Ovary (tissue), 9 donors: Measurements from ENCODE around the gene SEMA3E. TPM values are rescaled to one million over a fixed set of nuclear protein-coding genes. Genes with fewer than 3 reads are reported as not detected.

Experiments used
- DNase-seq, 5 donors: peaks; one replicate each; pipeline ENCODE4 v3.0.0-alpha.2; 2019 to 2020
- H3K27ac ChIP-seq, 2 donors: fragments of 200-600 bp; one replicate each; pipeline versions ENCODE4 v1.5.1 to v1.8.0; 2019 to 2022
- H3K27me3 ChIP-seq: fragments of 200-600 bp; one replicate; pipeline ENCODE4 v1.8.0; 2022
- H3K36me3 ChIP-seq: fragments of 200-600 bp; sonication (generic); one replicate; pipeline ENCODE4 v1.5.1; 2019
- H3K4me1 ChIP-seq: one replicate; pipeline ENCODE4 v1.8.1; 2013; ENCODE audit warnings: mild to moderate bottlenecking, moderate library complexity; ENCODE audit not compliant: insufficient read depth
- H3K4me3 ChIP-seq: fragments of 200-600 bp; sonication (generic); one replicate; pipeline ENCODE4 v1.5.1; 2017
- H3K9me3 ChIP-seq, 2 donors: fragments of 200-600 bp in 1 of 2; sonication (generic) in 1 of 2; one replicate each; pipeline versions ENCODE4 v1.5.1 to v1.8.1; 2013 to 2019; ENCODE audit warnings: mild to moderate bottlenecking in 1 of 2, moderate library complexity in 1 of 2
- CTCF ChIP-seq, 3 donors: fragments of 450-650 bp in 2 of 3; fragments of 200-600 bp in 1 of 3; IDR thresholded peaks; one replicate each; pipeline versions ENCODE4 v1.5.1 to v1.8.0; 2016 to 2022; ENCODE audit warnings: antibody characterized with exemption in 3 of 3, mild to moderate bottlenecking in 1 of 3
- EP300 ChIP-seq: sonication (generic); formaldehyde crosslinking; IDR thresholded peaks from one replicate; pipeline ENCODE4 v1.6.1; 2017; ENCODE audit warnings: antibody characterized with exemption
- POLR2A ChIP-seq: fragments of 450-650 bp; IDR thresholded peaks from one replicate; pipeline ENCODE4 v1.6.1; 2017; ENCODE audit warnings: antibody characterized with exemption, mild to moderate bottlenecking, moderate library complexity
- WGBS, 3 donors: extraction: QIAGEN DNeasy Blood & Tissue Kit in 1 of 3; methylation state at CpG; one replicate each; pipeline versions ENCODE4 v1.1.5 to v1.1.7; 2013 to 2017; 5-methylcytosine and 5-hydroxymethylcytosine counted together
- intact Hi-C, 4 donors: fragments of 100-400 bp; cut with DNase I; formaldehyde crosslinking; loops; one replicate each; pipeline versions ENCODE4 v1.11.0 to v1.15.1; 2022 to 2023
- polyA plus RNA-seq, 2 donors: library from polyadenylated mRNA; stranded (reverse); fragments of 200-250 nt in 1 of 2; fragments of 350-450 nt in 1 of 2; fragmentation: Illumina TruSeq in 1 of 2; extraction: RNeasy Lipid Tissue Mini Kit (QIAGEN cat#74804) in 1 of 2; gene quantifications; one replicate each; pipeline ENCODE4 v1.2.3, GENCODE V29; 2013 to 2014
- total RNA-seq, 7 donors: library from RNA; depleted of rRNA in 2 of 7; stranded (reverse); fragments of >200 nt in 2 of 7; fragmentation: NEBNext Ultra II Directional in 3 of 7; extraction: Animal tissue kit (Norgen Biotek cat#: 25700) in 3 of 7; gene quantifications; one replicate each; pipeline versions ENCODE4 v1.1.0 to v1.2.4, GENCODE V29; 2016 to 2023
- donor health status: DM: no; HTN: no; CAD: no; lungs with moderate emphysema.
- donor health status: DM: no; HTN: no; CAD: no.
- donor health status: Bipolar disorder and iron deficiency.
- donor health status: DM: yes; HTN: yes; CAD: no.
- donor health status: DM: no; HTN: no; CAD: no.
- donor health status: DM: yes; HTN: yes; CAD: no.

Gene SEMA3E
- total and polyA plus RNA-seq, 9 donors, result 0.10 to 2.2 (median 0.42) TPM; not detected in 2

GRCh38 chr7:83658126-83658525 lies 9.2 kb upstream of the SEMA3E start:
- DNase-seq, result no peak
- Histone ChIP-seq H3K27ac (no peak overlapping the region), H3K27me3 (no peaks in the 10 kb centered on the region), H3K9me3 (no peaks in the 10 kb centered on the region), H3K4me3 (no peak overlapping the region), H3K4me1 (no peaks in the 10 kb centered on the region), H3K36me3 (no peaks in the 10 kb centered on the region)
- intact Hi-C loops, result no loop called here
- WGBS, 3 donors, result 17 to 33% (median 19%) methylated on average over 2 of the region's 2 CpGs
- no peak for TF ChIP-seq POLR2A

GRCh38 chr7:83655951-83656556 lies 7.1 kb upstream of the SEMA3E start:
- TF ChIP-seq POLR2A, result no peak
- TF ChIP-seq CTCF (IDR thresholded peaks at IDR 0.05), result no peak
- TF ChIP-seq EP300, result no peak
- Histone ChIP-seq H3K36me3 (no peaks in the 10 kb centered on the region), H3K9me3 (no peaks in the 10 kb centered on the region), H3K27ac (no peak overlapping the region), H3K4me3 (no peak overlapping the region), H3K27me3 (no peaks in the 10 kb centered on the region), H3K4me1 (no peaks in the 10 kb centered on the region)
- 10 to 22% (median 11%) methylated on average over 2 of the region's 2 CpGs for WGBS, 3 donors
- intact Hi-C loops, result no loop called here
- DNase-seq, result no peak

GRCh38 chr7:83652481-83652880 lies 3.5 kb upstream of the SEMA3E start:
- no peak for DNase-seq
- peaks cover 2% of the 10 kb centered on the region for H3K4me1 ChIP-seq
- no peak overlapping the region for H3K27ac ChIP-seq
- intact Hi-C loops, result no loop called here
- H3K4me3 ChIP-seq, result no peak overlapping the region
- no peaks in the 10 kb centered on the region for H3K36me3 ChIP-seq
- 93 to 97% (median 94%) methylated on average over 1 of the region's 1 CpG for WGBS, 3 donors
- no peaks in the 10 kb centered on the region for H3K9me3 ChIP-seq
- H3K27me3 ChIP-seq, result no peaks in the 10 kb centered on the region
- TF ChIP-seq CTCF (IDR thresholded peaks at IDR 0.05) (no peak), POLR2A (no peak), EP300 (no peak)

GRCh38 chr7:83649701-83650100 lies 762 bp upstream of the SEMA3E start:
- Histone ChIP-seq H3K9me3 (no peaks in the 10 kb centered on the region), H3K36me3 (no peaks in the 10 kb centered on the region), H3K27ac (no peak overlapping the region), H3K4me3 (no peak overlapping the region), H3K4me1 (peaks cover 2% of the 10 kb centered on the region), H3K27me3 (no peaks in the 10 kb centered on the region)
- intact Hi-C loops, result no loop called here
- DNase-seq, result no peak
- no peak for TF ChIP-seq CTCF (IDR thresholded peaks at IDR 0.05)
- no peak for TF ChIP-seq EP300
- no peak for TF ChIP-seq POLR2A

- no peak for TF ChIP-seq EP300
- TF ChIP-seq CTCF (IDR thresholded peaks at IDR 0.05), result no peak
- TF ChIP-seq POLR2A, result no peak
- Histone ChIP-seq H3K4me1 (peaks cover 2% of the 10 kb centered on the region), H3K36me3 (no peaks in the 10 kb centered on the region), H3K9me3 (no peaks in the 10 kb centered on the region), H3K4me3 (no peak overlapping the region), H3K27me3 (no peaks in the 10 kb centered on the region), H3K27ac (no peak overlapping the region)
- intact Hi-C loops, result no loop called here
- no peak for DNase-seq
- 89 to 94% (median 93%) methylated on average over 3 of the region's 3 CpGs for WGBS, 3 donors
These were observed 2.9 kb downstream of the SEMA3E start for GRCh38 chr7:83646027-83646426.
